ENCODE data around the gene DAD1.

DNA sequence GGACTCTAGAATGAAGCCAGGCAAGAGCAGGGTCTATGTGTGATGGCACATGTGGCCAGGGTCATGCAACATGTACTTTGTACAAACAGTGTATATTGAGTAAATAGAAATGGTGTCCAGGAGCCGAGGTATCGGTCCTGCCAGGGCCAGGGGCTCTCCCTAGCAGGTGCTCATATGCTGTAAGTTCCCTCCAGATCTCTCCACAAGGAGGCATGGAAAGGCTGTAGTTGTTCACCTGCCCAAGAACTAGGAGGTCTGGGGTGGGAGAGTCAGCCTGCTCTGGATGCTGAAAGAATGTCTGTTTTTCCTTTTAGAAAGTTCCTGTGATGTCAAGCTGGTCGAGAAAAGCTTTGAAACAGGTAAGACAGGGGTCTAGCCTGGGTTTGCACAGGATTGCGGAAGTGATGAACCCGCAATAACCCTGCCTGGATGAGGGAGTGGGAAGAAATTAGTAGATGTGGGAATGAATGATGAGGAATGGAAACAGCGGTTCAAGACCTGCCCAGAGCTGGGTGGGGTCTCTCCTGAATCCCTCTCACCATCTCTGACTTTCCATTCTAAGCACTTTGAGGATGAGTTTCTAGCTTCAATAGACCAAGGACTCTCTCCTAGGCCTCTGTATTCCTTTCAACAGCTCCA lies 39.6 kb downstream of the DAD1 start:
- TF ChIP-seq CTCF (IDR thresholded peaks at IDR 0.05) (no peak), POLR2AphosphoS5 (IDR thresholded peaks at IDR 0.05; ENCODE audit: insufficient read depth in 1 of 2, low read depth in 1 of 2) (no peak), POLR2A (IDR thresholded peaks at IDR 0.05) (no peak)
